ENCODE measurements around the gene CCDC24.

The CCDC24 gene

DNA sequence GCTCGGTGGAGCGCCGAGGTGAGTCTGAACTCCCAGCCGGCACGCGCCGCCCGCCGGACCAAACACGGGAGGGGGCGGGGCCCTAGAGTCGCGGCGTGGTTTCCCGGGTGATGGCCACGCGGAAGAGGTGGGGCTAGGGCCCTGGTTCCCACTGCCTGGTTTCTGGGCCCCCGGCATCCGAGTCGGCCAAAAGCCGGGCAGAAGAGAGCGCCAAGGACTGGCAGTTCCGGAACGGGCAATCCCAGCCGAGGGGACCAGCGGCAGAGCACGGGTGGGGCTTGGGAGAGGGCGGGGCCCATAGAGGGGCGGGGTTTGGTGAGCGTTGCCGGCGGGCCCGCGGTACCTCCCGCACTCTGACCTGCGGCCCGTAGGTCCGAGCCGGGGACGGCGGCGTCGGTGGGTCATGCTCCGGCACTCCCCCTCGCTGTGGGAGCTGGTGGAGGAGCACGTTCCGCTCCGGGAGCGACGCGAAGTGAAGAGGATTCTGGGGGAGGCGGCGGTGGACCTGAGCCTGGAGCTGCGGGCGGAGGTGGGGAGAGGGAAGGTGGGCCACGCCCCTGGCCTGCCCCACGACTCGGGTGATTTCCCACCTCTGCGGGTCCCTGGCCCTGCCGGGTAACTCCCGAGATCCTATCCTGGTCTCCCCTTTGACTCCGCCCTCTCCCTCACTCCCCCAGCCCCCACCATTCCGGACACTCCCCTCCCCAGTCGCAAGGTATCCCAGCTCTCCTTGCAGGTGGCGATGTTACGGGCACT is at the start of gene CCDC24:
Gene CCDC24, plus strand, starts transcription at position 124 of the 756 bp plus-strand sequence. Its CDS starts 280 bp downstream, at position 404.
- DNase-seq = peak; percentile 67

DNA sequence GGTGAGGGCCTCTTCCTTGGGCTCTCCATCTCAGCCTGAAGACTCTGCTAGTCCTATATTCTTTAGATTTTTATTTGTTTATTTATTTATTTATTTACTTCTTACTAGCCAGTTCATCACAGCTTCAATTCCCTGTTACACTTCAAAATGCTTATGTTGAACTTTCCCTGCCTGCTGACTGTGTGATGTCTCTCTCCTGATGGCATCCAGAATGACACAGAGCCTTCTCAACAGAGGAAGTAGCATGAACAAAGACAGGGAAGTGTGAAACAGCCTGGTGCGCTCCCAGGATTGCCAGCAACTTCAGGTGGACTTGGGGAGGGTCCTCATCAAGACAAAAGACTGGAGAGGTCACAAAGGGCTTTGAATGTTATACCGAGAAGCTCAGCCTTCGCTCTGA is 49.0 kb upstream of the CCDC24 start:
- no peak for DNase-seq

DNA sequence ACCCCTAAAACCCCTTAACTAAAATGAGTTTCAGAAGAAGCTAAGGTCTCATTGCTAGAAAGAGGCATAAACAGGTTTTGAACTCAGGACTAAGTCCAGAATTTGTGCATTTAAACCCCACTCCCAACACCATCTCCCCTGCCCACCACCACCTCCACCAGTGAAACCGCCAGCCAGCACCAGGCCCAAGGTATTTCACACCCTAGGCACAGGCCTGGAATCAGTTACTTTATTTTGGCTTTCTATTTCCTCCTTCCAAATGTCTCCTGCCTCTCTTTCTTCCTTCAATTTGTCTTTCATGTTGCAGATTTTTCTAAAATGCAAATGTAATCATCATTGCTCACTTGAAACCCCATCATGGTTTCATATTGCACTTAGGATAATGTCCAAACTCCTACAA is 46.5 kb upstream of the CCDC24 start:
- DNase-seq = no peak

DNA sequence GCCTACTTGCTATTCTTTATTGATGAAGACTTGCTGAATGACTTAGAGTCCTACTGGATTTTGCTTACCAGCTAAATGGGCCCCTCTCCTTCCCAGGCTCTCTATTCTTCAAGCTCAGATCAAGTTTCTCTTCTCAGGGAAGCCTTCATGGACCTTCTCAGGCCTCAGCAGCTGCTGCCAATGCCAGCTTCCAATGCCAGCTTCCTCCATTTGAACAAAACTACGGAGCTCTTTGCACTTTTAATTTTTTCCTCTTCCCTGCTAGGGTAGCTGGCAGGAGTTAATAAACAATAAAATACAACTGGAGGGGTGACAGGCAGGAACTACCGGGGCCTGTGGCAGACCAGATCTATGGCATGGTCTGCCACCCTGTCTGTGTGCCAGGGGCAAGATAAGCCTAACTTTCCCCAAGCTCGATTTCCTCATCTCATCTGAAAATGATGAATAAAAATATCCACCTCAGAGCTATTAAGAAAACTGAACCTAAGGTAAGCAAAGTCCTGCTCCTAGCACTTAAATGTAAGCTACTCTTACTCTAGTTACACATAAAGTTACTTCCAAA is 45.6 kb upstream of the CCDC24 start:
- no peak for DNase-seq

DNA sequence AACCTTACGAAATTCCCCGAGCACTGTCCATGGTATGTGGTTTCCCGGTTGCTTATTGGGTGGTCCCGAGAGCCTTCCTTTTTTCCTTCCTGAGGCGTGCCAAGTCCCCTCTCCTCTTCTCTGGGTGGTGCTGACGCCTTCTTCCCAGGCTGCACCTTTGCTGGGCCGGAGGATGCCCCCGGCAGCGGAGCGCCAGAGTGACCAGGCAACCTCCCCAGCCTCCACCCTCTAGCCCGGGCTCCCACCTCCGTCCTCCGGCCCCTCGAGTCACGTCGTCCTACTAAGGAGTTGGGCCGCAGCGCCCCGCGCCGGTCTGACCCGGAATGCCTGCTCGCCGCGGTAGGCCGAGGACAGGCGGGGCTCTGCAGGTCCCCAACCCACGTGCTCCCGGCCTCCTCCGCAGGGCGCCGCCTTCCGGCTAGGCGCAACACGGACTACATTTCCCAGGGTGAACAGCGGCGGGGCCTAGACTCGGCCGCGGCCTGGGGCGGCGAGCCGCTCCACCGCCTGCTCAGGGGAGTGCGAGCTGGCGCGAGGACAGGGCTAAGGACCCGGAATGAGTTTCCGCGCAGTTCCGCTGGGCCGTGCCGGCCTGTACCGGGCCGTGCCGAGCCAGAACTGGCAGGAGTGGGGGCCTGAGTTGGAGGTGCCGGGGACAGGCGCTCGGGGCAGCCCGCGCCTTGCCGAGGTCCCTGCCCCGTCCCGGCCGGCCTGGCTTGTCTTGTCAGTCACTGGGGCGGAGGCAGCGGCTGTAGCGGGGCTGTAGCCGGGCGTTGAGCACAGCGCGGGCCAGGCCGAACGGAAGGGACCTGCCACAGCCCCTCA is 45.0 kb upstream of the CCDC24 start, which contains the start of gene IPO13:
Gene IPO13, plus strand, starts transcription at position 715 of the 825 bp plus-strand sequence. CDS start 651 bp downstream, outside the sequence.
- peak; percentile 93 for DNase-seq

GRCh38 chr1:43947061-43947873 is 44.1 kb upstream of the CCDC24 start:
- DNase-seq = no peak

DNA sequence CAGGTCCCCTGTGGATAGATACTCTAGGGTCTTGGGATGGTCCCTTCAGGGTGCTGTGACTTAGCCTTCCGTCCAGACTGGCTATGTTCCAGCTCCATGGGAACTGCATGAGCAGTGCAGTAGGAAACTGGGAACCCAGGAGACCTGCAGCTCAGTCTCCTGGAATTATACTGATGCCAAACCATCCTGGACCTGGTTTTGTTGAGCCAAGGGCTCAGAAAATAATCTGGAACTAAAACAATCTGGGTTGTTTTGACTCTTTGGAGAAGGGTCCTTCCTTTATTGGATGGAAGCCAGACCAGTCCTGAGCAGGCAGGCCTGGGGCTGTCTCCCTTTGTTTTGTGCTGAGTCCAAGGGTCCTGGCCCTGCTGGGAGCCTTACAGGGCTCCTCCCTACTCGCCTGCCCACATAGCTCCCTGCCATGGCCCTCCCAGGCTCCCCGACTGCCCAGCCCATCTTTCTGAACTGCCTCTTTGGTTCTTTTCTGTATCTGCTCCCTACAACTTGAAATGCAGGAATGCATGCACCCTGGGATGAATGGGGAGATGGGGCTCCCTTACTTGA is 43.4 kb upstream of the CCDC24 start:
- DNase-seq = no peak

DNA sequence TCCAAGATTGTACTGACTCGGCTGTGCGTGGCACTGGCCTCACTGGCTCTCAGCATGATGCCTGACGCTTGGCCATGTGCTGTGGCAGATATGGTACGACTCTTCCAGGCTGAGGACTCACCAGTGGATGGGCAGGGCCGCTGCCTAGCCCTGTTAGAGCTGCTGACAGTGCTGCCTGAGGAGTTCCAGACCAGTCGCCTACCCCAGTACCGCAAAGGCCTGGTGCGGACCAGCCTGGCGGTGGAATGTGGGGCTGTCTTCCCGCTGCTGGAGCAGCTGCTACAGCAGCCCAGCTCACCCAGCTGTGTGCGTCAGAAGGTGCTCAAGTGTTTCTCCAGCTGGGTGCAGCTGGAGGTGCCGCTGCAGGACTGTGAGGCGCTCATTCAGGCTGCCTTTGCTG is 41.7 kb upstream of the CCDC24 start:
- DNase-seq = no peak

GRCh38 chr1:43951021-43951985 is 40.1 kb upstream of the CCDC24 start:
- no peak for DNase-seq

GRCh38 chr1:43952731-43953346 is 38.6 kb upstream of the CCDC24 start:
- no peak for DNase-seq

- no peak for DNase-seq
Observed at GRCh38 chr1:43953361-43953760, 38.0 kb upstream of the CCDC24 start.

GRCh38 chr1:43954036-43954435 is 37.4 kb upstream of the CCDC24 start:
- no peak for DNase-seq

DNA sequence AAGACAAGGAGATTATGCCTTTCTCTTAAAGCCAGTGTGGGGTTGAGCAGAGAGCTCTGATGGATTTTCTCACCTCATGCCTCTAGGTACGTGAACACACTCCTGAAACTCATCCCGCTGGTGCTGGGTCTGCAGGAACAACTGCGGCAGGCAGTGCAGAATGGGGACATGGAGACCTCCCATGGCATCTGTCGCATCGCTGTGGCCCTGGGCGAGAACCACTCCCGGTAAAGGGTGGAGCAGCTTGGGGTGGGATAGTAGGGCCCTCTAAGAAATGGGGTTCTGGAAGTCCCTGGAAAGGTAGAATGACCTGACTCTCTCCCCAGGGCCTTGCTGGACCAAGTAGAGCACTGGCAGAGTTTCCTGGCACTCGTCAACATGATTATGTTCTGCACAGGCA is 35.2 kb upstream of the CCDC24 start:
- DNase-seq = no peak

DNA sequence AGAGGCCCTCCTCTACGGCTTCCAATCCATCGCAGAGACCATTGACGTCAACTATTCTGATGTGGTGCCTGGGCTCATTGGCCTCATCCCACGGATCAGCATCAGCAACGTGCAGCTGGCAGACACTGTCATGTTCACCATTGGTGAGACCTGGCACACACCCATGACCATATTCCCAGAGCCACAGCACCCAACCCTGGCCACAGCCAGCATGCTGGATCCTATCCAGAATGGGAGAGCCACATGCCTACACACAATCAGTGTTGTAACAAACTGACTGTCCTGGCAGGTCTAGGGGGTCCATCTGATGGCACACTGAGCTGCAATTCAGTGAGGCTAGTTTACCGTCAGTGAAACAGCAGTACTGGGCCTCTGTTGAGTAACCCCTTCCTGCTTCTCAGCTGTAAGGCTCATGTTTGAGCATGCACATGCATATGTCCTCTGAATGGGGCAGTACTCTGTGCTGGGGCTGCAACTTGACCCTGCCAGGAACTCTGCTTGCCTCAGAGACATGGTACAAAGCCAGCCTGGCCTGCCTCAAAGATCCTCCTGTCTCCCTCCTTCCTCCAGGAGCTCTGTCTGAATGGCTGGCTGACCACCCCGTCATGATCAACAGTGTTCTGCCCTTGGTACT is 33.9 kb upstream of the CCDC24 start:
- DNase-seq = no peak

GRCh38 chr1:43958351-43959255 is 32.8 kb upstream of the CCDC24 start:
- no peak for DNase-seq

DNA sequence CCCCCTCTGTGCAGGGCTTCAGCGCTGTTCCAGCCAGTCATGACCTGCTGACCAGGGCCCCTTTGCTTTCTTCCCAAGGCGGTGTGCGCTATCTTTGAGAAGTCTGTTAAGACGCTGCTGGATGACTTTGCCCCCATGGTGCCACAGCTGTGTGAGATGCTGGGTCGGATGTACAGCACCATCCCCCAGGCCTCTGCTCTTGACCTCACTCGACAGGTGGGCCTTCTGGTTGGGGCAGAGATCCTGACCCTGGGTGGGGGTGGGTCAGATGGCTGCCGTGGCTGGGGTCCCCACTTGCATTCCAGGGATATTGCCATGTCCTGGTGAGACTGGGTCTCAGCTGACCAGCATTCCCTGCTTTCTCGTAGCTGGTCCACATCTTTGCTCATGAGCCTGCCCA is 30.6 kb upstream of the CCDC24 start:
- DNase-seq = no peak

DNA sequence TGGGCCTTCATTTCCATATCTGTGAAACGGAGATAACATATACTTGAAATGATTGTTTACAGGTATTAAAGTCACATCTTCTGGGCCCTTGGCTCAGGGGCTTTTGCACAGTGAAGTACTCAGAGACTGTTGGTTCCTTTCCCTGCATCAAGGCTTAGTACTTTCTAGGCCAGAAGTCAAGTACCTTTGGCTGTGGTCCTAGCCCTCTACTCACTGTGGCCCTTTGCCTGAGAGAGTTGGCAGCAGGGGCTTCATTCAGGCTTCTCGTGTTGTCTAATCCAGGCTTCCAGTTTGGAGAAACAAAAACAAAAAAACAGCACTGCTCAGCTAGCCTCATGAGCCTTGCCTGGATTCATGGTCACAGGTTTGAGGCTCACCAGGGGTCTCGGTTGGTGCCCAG is 29.7 kb upstream of the CCDC24 start:
- DNase-seq = no peak

GRCh38 chr1:43962324-43962723 is 29.1 kb upstream of the CCDC24 start:
- DNase-seq = no peak

DNA sequence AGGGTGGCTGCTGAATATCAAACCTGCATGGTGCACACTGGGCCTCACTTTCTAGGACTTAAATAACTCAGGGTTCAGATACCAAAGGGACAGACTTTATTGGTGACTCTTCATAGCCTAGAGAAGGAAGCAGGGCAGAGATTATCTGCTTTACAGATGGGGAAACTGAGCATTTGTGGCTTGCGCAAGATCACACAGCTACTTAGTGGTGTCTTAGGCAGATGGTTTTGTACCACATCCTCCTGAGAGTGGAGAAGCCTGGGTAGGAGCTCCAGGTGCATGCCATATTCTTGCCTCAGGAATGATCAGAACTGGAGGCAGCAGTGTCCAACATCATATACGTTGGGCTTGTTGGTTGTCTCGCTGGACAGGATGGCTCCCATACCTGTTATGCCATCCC is 28.4 kb upstream of the CCDC24 start:
- DNase-seq = no peak

All from NCI-H1048 (cell line).